ENCODE data around the gene SSBP3. TPM values are rescaled to one million over a fixed set of nuclear protein-coding genes. Genes with fewer than 3 reads are reported as not detected.

The SSBP3 gene
- total RNA-seq, 1 donor, result 11.7 TPM

- no peak for TF ChIP-seq CTCF (IDR thresholded peaks at IDR 0.05; ENCODE audit: insufficient read depth, low read length)
- DNase-seq (ENCODE audit: low read depth), result no peak
- H3K4me3 ChIP-seq (ENCODE audit: low read depth, low read length), result no peak overlapping the region
These were observed 180.8 kb downstream of the SSBP3 start for GRCh38 chr1:54225378-54225777.

- DNase-seq (ENCODE audit: low read depth), result no peak
- no peak for TF ChIP-seq CTCF (IDR thresholded peaks at IDR 0.05; ENCODE audit: insufficient read depth, low read length)
These were observed 182.0 kb downstream of the SSBP3 start for GRCh38 chr1:54224233-54224632.

GRCh38 chr1:54223441-54224202, 182.6 kb downstream of the SSBP3 start:
- TF ChIP-seq CTCF (IDR thresholded peaks at IDR 0.05; ENCODE audit: insufficient read depth, low read length), result no peak
- H3K4me3 ChIP-seq (ENCODE audit: low read depth, low read length), result no peak overlapping the region
- DNase-seq (ENCODE audit: low read depth), result no peak

More at GRCh38 chr1:54224233-54224632, 182.0 kb downstream of the SSBP3 start:
- H3K4me3 ChIP-seq (ENCODE audit: low read depth, low read length), result no peak overlapping the region

- TF ChIP-seq CTCF (IDR thresholded peaks at IDR 0.05; ENCODE audit: insufficient read depth, low read length), result no peak
- no peak for DNase-seq (ENCODE audit: low read depth)
- no peak overlapping the region for H3K4me3 ChIP-seq (ENCODE audit: low read depth, low read length)
These were observed 183.5 kb downstream of the SSBP3 start for GRCh38 chr1:54222711-54223110.

GRCh38 chr1:54221867-54222484, 184.2 kb downstream of the SSBP3 start:
- no peak for DNase-seq (ENCODE audit: low read depth)
- TF ChIP-seq CTCF (IDR thresholded peaks at IDR 0.05; ENCODE audit: insufficient read depth, low read length), result no peak
- no peak overlapping the region for H3K4me3 ChIP-seq (ENCODE audit: low read depth, low read length)

GRCh38 chr1:54221113-54221834, 184.9 kb downstream of the SSBP3 start:
- no peak overlapping the region for H3K4me3 ChIP-seq (ENCODE audit: low read depth, low read length)
- TF ChIP-seq CTCF (IDR thresholded peaks at IDR 0.05; ENCODE audit: insufficient read depth, low read length), result no peak
- no peak for DNase-seq (ENCODE audit: low read depth)
